ENCODE data around the gene RER1. TPM values are rescaled to one million over a fixed set of nuclear protein-coding genes. Genes with fewer than 3 reads are reported as not detected.

Gene RER1
- total RNA-seq, 1 experiment from 2014 or later = 110 TPM

GRCh38 chr1:2391931-2392509 lies 379 bp downstream of the RER1 start:
- no peak overlapping the region for H2BK12ac ChIP-seq (ENCODE audit: insufficient read length, low read depth, low read length)
- H2BK20ac ChIP-seq (ENCODE audit: low read depth, low read length, poor library complexity, severe bottlenecking) = no peak overlapping the region
- no peak for TF ChIP-seq CTCF (conservative IDR thresholded peaks at IDR 0.05)
- peak overlapping the region; percentile 81 to 92 for H3K4me3 Mint-ChIP-seq
- no peak overlapping the region for H2BK15ac ChIP-seq (ENCODE audit: low read depth, low read length)
- no peaks in the 10 kb centered on the region for H3K27me3 Mint-ChIP-seq (ENCODE audit: low read depth)
- peaks cover 2% of the 10 kb centered on the region for H4K20me1 ChIP-seq (ENCODE audit: control insufficient read depth, insufficient read depth, insufficient read length)
- no peak overlapping the region for H4K91ac ChIP-seq (ENCODE audit: insufficient read length, low read depth, low read length)
- H3K27ac Mint-ChIP-seq = peak overlapping the region in 1 of 3 experiments; percentile 79; a peak in 2 of 7 replicates
- peaks cover 9 to 20% of the 10 kb centered on the region in 2 experiments for H3K4me1 Mint-ChIP-seq
- peaks cover 11% of the 10 kb centered on the region for H3K79me1 ChIP-seq (ENCODE audit: insufficient read depth, low read depth, low read length, poor library complexity, severe bottlenecking)
- H3K9me3 ChIP-seq (ENCODE audit: control insufficient read depth, low read depth, low read length) = no peaks in the 10 kb centered on the region
- no peak overlapping the region for H3K23ac ChIP-seq (ENCODE audit: insufficient read length, low read depth, low read length)
- no peak overlapping the region for H4K5ac ChIP-seq (ENCODE audit: insufficient read length, low read depth, low read length)
- no CpG with 5 or more reads among the region's 62 CpGs for WGBS (ENCODE audit: extremely low coverage, insufficient read length, low lambda C conversion rate)
- no peaks in the 10 kb centered on the region for H3K27me3 ChIP-seq (ENCODE audit: insufficient read depth, low read length)
- H3K18ac ChIP-seq (ENCODE audit: insufficient read length, low read depth, low read length) = no peak overlapping the region
- H3K27ac ChIP-seq (ENCODE audit: insufficient read length, low read depth, low read length) = no peak overlapping the region
- H3K36me3 Mint-ChIP-seq (ENCODE audit: insufficient read depth in 1 of 3, low read depth in 3 of 3) = peaks cover 5 to 48% (median 34%) of the 10 kb centered on the region in 3 experiments; a peak in 6 of 7 replicates
- H3T11ph ChIP-seq (ENCODE audit: low read length) = no peak overlapping the region
- no peak overlapping the region for H3K4ac ChIP-seq (ENCODE audit: low read depth, low read length)
- H2BK5ac ChIP-seq (ENCODE audit: insufficient read length, low read length) = no peak overlapping the region
- peaks cover 6% of the 10 kb centered on the region for H3K23me2 ChIP-seq (ENCODE audit: insufficient read length, low read depth, low read length, poor library complexity, severe bottlenecking)
- no peak overlapping the region for H3K56ac ChIP-seq (ENCODE audit: insufficient read length, low read depth, low read length)
- no peak overlapping the region for H2AK5ac ChIP-seq (ENCODE audit: insufficient read length, low read length)
- peak overlapping the region; percentile 88 for H3K4me2 ChIP-seq (ENCODE audit: insufficient read depth, insufficient read length, low read length)
- no peak overlapping the region for H4K8ac ChIP-seq (replicated peaks; ENCODE audit: insufficient read length, low read depth, low read length)
- no peaks in the 10 kb centered on the region for H3K9me3 Mint-ChIP-seq
- no peak overlapping the region for H2AFZ ChIP-seq (ENCODE audit: low read length)
- H3K14ac ChIP-seq (ENCODE audit: insufficient read depth, low read length) = no peak overlapping the region
- no peak for DNase-seq
- H3K79me2 ChIP-seq (ENCODE audit: insufficient read depth, low read length) = peaks cover 5% of the 10 kb centered on the region; the same call in 1 of the 2 replicates
- H2BK120ac ChIP-seq (ENCODE audit: low read depth, low read length, poor library complexity, severe bottlenecking) = no peak overlapping the region
- no peaks in the 10 kb centered on the region for H3K4me1 ChIP-seq (ENCODE audit: insufficient read depth, low read length)
- H3K9ac ChIP-seq (ENCODE audit: extremely low read depth, insufficient read length, low read length) = peak overlapping the region; percentile 81
